Mesendoderm (in vitro differentiated cells): ENCODE measurements around the gene FMO2.

Source experiments
- DNase-seq: peaks from one replicate; pipeline ENCODE4 v3.0.0; 2013
- H2AK5ac ChIP-seq: 2 replicates; pipeline ENCODE4 v1.6.1; 2013; ENCODE audit warnings: low read length, inconsistent platforms
- H2BK120ac ChIP-seq: 2 replicates; pipeline ENCODE4 v1.6.1; 2013; ENCODE audit warnings: low read depth, mild to moderate bottlenecking, low read length, moderate library complexity, mixed read lengths
- H2BK15ac ChIP-seq: replicated peaks from 2 replicates; pipeline ENCODE4 v1.6.1; 2013; ENCODE audit warnings: low read depth, mild to moderate bottlenecking, moderate library complexity
- H2BK5ac ChIP-seq: 2 replicates; pipeline ENCODE4 v1.6.1; 2013; ENCODE audit warnings: low read length, inconsistent platforms
- H3K18ac ChIP-seq: 2 replicates; pipeline ENCODE4 v1.6.1; 2013; ENCODE audit warnings: mild to moderate bottlenecking, low read length, mixed read lengths
- H3K23ac ChIP-seq: one replicate; pipeline ENCODE4 v1.6.1; 2013; ENCODE audit warnings: low read length
- H3K27ac ChIP-seq: 2 replicates; pipeline ENCODE4 v1.5.1; 2013; ENCODE audit warnings: low read depth, mild to moderate bottlenecking, inconsistent platforms, low read length, moderate library complexity
- H3K27me3 ChIP-seq: 2 replicates; pipeline ENCODE4 v1.6.1; 2013; ENCODE audit warnings: low read length, control low read depth, mild to moderate bottlenecking, inconsistent platforms; ENCODE audit not compliant: insufficient read depth, poor library complexity
- H3K36me3 ChIP-seq: 2 replicates; pipeline ENCODE4 v1.6.1; 2013; ENCODE audit warnings: low read length, inconsistent platforms; ENCODE audit not compliant: control insufficient read depth, insufficient read depth
- H3K4ac ChIP-seq: one replicate; pipeline ENCODE4 v1.6.1; 2013; ENCODE audit warnings: low read depth, mild to moderate bottlenecking, low read length, moderate library complexity
- H3K4me1 ChIP-seq: 2 replicates; pipeline ENCODE4 v1.6.1; 2013; ENCODE audit warnings: low read depth, low read length, inconsistent platforms; ENCODE audit not compliant: control insufficient read depth
- H3K4me2 ChIP-seq: 2 replicates; pipeline ENCODE4 v1.6.1; 2013; ENCODE audit warnings: low read length
- H3K4me3 ChIP-seq: 2 replicates; pipeline ENCODE4 v1.5.1; 2013; ENCODE audit warnings: mild to moderate bottlenecking, low read length
- H3K56ac ChIP-seq: one replicate; pipeline ENCODE4 v1.6.1; 2013; ENCODE audit warnings: low read length
- H3K79me1 ChIP-seq: 2 replicates; pipeline ENCODE4 v1.6.1; 2013; ENCODE audit warnings: low read length, inconsistent platforms
- H3K79me2 ChIP-seq: 2 replicates; pipeline ENCODE4 v1.6.1; 2013; ENCODE audit warnings: mild to moderate bottlenecking, low read length; ENCODE audit not compliant: control insufficient read depth, insufficient read depth
- H3K9ac ChIP-seq: 2 replicates; pipeline ENCODE4 v1.6.1; 2013; ENCODE audit warnings: low read length, inconsistent platforms
- H4K5ac ChIP-seq: one replicate; pipeline ENCODE4 v1.6.1; 2013; ENCODE audit warnings: low read length
- H4K8ac ChIP-seq: one replicate; pipeline ENCODE4 v1.6.1; 2013; ENCODE audit warnings: low read depth, mild to moderate bottlenecking, control low read depth, low read length, moderate library complexity
- WGBS: extraction: QIAGEN DNeasy Blood & Tissue Kit; methylation state at CpG from one replicate; pipeline ENCODE4 v1.1.7; 2013; ENCODE audit warnings: low lambda C conversion rate, missing lambda C conversion rate; ENCODE audit not compliant: insufficient coverage; ENCODE audit errors: extremely low coverage; 5-methylcytosine and 5-hydroxymethylcytosine counted together

Gene FMO2

DNA sequence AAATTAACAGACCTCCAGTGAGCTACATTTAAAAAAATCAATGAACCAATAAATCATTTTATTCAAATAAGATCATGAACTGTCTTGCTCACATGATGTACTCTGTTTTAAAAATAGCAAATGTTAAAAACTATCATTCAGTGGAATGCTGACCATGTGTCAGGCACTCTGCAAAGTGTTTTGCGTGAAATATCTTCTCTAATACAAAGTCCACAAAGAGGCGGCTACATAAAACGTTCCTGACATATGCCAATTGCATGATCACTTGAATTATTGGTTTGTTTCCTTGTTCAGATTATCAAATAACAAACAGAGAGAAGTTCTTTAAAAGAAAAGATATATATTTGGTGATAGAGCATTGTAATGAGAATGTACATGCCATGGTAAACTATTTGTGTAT, 10.7 kb downstream of the FMO2 start:
- Histone ChIP-seq H3K4me1 (no peaks in the 10 kb centered on the region), H3K79me1 (no peaks in the 10 kb centered on the region), H3K4me2 (no peak overlapping the region), H4K8ac (no peak overlapping the region), H3K18ac (no peak overlapping the region), H3K23ac (no peak overlapping the region), H2BK5ac (no peak overlapping the region), H4K5ac (no peak overlapping the region), H3K9ac (no peak overlapping the region), H3K4ac (no peak overlapping the region), H3K27me3 (no peaks in the 10 kb centered on the region), H2AK5ac (no peak overlapping the region), H3K4me3 (no peak overlapping the region), H3K79me2 (no peaks in the 10 kb centered on the region), H2BK15ac (no peak overlapping the region), H3K27ac (no peak overlapping the region), H2BK120ac (no peak overlapping the region), H3K36me3 (no peaks in the 10 kb centered on the region), H3K56ac (no peak overlapping the region)
- WGBS: no CpG with 5 or more reads among the region's 3 CpGs
- DNase-seq: no peak

DNA sequence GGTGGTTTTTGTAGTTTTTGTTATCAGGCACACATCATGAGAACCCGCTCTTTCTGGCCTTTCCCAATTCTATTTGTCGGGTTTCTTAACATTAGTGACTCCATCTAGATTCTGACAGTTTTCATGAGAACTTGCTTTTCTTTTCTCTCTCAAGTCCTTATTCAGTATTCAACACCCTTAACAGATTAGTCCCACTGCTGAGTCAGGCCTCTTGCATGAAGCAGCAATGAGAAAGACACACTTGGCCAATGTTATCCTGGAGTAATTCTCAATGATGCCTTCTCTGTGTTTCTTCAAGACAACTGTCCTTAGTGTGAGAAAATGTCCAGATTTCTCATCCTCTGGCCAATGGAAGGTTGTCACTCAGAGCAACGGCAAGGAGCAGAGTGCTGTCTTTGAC, 11.3 kb downstream of the FMO2 start:
- H4K5ac ChIP-seq: no peak overlapping the region
- no peak overlapping the region for H3K4me2 ChIP-seq
- H2AK5ac ChIP-seq: no peak overlapping the region
- no peaks in the 10 kb centered on the region for H3K4me1 ChIP-seq
- no peak overlapping the region for H2BK15ac ChIP-seq
- no peak overlapping the region for H2BK120ac ChIP-seq
- no peak overlapping the region for H3K4me3 ChIP-seq
- H3K4ac ChIP-seq: no peak overlapping the region
- WGBS: no CpG with 5 or more reads among the region's 3 CpGs
- no peaks in the 10 kb centered on the region for H3K79me2 ChIP-seq
- DNase-seq: no peak
- H3K27me3 ChIP-seq: no peaks in the 10 kb centered on the region
- no peak overlapping the region for H3K9ac ChIP-seq
- H3K18ac ChIP-seq: no peak overlapping the region
- no peak overlapping the region for H3K27ac ChIP-seq
- H3K36me3 ChIP-seq: no peaks in the 10 kb centered on the region
- no peak overlapping the region for H3K23ac ChIP-seq
- H3K56ac ChIP-seq: no peak overlapping the region
- H3K79me1 ChIP-seq: no peaks in the 10 kb centered on the region
- H4K8ac ChIP-seq: no peak overlapping the region
- H2BK5ac ChIP-seq: no peak overlapping the region

DNA sequence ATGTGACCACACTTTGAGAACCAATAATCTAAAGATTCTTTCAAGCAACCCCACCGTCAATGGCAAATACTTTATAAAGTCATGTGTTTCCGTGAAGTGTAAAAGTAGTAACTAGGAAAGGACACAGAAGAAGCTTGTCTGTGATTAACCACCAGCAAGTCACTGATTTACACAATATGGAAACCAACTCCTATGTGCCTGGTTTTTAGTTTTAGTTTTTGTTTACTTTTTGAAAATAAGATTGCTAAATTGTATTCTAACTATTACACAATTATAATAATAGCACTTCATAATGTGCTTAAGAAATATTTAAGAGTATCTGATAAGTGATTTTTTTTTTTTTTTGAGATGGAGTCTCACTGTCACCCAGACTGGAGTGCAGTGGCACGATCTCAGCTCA, 13.0 kb downstream of the FMO2 start:
- H3K4ac ChIP-seq: no peak overlapping the region
- no peak overlapping the region for H2AK5ac ChIP-seq
- no peaks in the 10 kb centered on the region for H3K4me1 ChIP-seq
- no peaks in the 10 kb centered on the region for H3K36me3 ChIP-seq
- no peaks in the 10 kb centered on the region for H3K27me3 ChIP-seq
- no peak overlapping the region for H3K4me3 ChIP-seq
- H2BK5ac ChIP-seq: no peak overlapping the region
- no peak overlapping the region for H3K4me2 ChIP-seq
- no peak overlapping the region for H3K56ac ChIP-seq
- H4K8ac ChIP-seq: no peak overlapping the region
- no peak overlapping the region for H3K23ac ChIP-seq
- H3K79me1 ChIP-seq: no peaks in the 10 kb centered on the region
- DNase-seq: no peak
- no peaks in the 10 kb centered on the region for H3K79me2 ChIP-seq
- no peak overlapping the region for H3K9ac ChIP-seq
- no peak overlapping the region for H2BK120ac ChIP-seq
- H3K18ac ChIP-seq: no peak overlapping the region
- no peak overlapping the region for H4K5ac ChIP-seq
- WGBS: no CpG with 5 or more reads among the region's 3 CpGs
- no peak overlapping the region for H2BK15ac ChIP-seq
- H3K27ac ChIP-seq: no peak overlapping the region

DNA sequence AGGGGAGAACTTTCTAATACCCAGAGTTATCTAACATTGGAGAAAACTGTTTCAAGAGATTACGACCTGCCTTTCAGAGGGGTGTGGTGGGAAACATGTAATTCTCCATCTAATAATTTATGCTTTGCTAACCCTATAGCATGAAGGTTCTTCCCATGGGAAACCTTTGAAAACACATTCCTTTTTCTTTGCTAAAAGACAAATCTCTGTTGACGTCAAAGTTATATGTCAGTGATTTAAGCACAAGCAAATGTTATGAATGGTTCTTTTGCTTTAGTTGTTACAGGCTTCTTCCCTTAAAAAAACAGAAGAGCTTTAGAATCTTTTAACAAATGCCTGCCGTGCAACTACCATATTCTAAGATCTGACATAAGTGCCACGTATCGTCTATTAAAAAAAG, 19.2 kb downstream of the FMO2 start:
- no CpG with 5 or more reads among the region's 5 CpGs for WGBS
- H3K79me1 ChIP-seq: no peaks in the 10 kb centered on the region
- H2BK5ac ChIP-seq: no peak overlapping the region
- H3K27ac ChIP-seq: no peak overlapping the region
- H3K56ac ChIP-seq: no peak overlapping the region
- no peak overlapping the region for H3K4ac ChIP-seq
- H3K23ac ChIP-seq: no peak overlapping the region
- H3K4me1 ChIP-seq: no peaks in the 10 kb centered on the region
- DNase-seq: no peak
- H3K36me3 ChIP-seq: no peaks in the 10 kb centered on the region
- H2BK15ac ChIP-seq: no peak overlapping the region
- H3K9ac ChIP-seq: no peak overlapping the region
- no peak overlapping the region for H3K4me3 ChIP-seq
- H3K79me2 ChIP-seq: no peaks in the 10 kb centered on the region
- H3K18ac ChIP-seq: no peak overlapping the region
- H4K8ac ChIP-seq: no peak overlapping the region
- H2BK120ac ChIP-seq: no peak overlapping the region
- H2AK5ac ChIP-seq: no peak overlapping the region
- H4K5ac ChIP-seq: no peak overlapping the region
- H3K27me3 ChIP-seq: no peaks in the 10 kb centered on the region
- H3K4me2 ChIP-seq: no peak overlapping the region

DNA sequence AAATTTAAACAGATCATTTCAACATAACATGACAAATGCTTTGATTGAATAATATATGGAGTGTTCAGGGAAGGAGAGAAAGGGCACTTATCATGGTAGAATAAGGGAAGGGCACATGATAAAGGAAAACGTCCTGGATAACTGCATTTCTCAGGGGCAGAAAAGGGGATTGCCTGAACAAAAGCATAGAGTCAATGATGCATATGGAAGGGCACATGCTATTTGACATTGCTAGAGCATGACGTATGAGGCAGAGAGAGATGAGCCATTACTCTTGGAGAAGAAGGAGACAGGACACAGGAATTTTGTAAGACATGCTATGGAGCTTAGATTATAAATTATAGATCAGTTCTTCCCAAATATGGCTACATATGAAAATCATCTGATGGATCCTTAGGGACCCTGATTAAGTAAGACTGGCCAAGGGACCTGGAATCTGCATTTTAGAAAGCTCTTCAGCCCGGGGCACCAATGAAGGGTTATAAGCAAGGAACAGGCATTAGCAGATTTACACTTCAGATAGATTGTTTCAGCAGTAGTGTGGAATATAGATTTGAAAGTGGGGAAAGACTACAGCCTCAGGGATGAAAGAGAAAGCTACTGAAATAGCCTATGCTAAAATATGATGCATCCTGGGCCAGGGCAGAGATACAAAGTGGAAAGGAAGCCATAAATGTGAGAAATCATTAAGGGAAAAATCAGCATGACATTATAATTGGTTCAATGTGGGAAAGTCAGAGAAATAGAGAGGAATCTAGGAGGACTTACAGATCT, 21.3 kb downstream of the FMO2 start:
- H3K9ac ChIP-seq: no peak overlapping the region
- H2BK15ac ChIP-seq: no peak overlapping the region
- H3K27ac ChIP-seq: no peak overlapping the region
- no peaks in the 10 kb centered on the region for H3K36me3 ChIP-seq
- no CpG with 5 or more reads among the region's 3 CpGs for WGBS
- no peak overlapping the region for H3K18ac ChIP-seq
- H2AK5ac ChIP-seq: no peak overlapping the region
- H2BK5ac ChIP-seq: no peak overlapping the region
- no peak overlapping the region for H2BK120ac ChIP-seq
- no peak overlapping the region for H3K56ac ChIP-seq
- H3K4ac ChIP-seq: no peak overlapping the region
- H3K79me1 ChIP-seq: no peaks in the 10 kb centered on the region
- no peak overlapping the region for H3K4me2 ChIP-seq
- no peak for DNase-seq
- H3K27me3 ChIP-seq: no peaks in the 10 kb centered on the region
- H3K4me3 ChIP-seq: no peak overlapping the region
- H3K79me2 ChIP-seq: no peaks in the 10 kb centered on the region
- no peak overlapping the region for H3K23ac ChIP-seq
- H4K8ac ChIP-seq: no peak overlapping the region
- H3K4me1 ChIP-seq: no peaks in the 10 kb centered on the region
- no peak overlapping the region for H4K5ac ChIP-seq

DNA sequence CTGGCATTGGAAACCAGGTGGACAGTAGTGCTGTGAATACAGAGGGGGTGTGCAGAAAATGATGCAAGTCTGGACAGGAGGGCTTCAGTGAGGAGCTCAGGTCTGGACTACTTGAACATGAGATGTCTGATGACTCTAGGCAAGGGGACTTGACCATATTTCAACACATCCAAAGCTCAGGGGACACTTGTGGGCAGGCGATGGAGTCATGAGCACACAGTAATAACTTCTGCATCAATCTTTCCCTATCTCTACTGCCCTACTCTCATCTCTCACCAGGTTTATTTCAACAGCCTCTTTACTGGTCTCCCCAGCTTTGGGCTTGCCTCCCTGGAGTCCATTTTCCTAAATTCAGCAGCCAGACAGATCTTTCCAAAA, 21.9 kb downstream of the FMO2 start:
- H3K27me3 ChIP-seq: no peaks in the 10 kb centered on the region

More for the DNA sequence above, 21.9 kb downstream of the FMO2 start:
- Histone ChIP-seq H4K5ac (no peak overlapping the region), H3K4me1 (no peaks in the 10 kb centered on the region), H2BK5ac (no peak overlapping the region), H3K23ac (no peak overlapping the region), H3K79me2 (no peaks in the 10 kb centered on the region), H2AK5ac (no peak overlapping the region), H2BK120ac (no peak overlapping the region), H3K9ac (no peak overlapping the region), H3K56ac (no peak overlapping the region), H2BK15ac (no peak overlapping the region), H3K36me3 (no peaks in the 10 kb centered on the region), H3K18ac (no peak overlapping the region), H3K4me2 (no peak overlapping the region), H3K27ac (no peak overlapping the region), H3K79me1 (no peaks in the 10 kb centered on the region), H3K4ac (no peak overlapping the region), H3K4me3 (no peak overlapping the region), H4K8ac (no peak overlapping the region)
- WGBS: no CpG with 5 or more reads among the region's 1 CpG
- no peak for DNase-seq
